Neural cell (in vitro differentiated cells): Measurements from ENCODE around the gene COMMD4. TPM values are rescaled to one million over a fixed set of nuclear protein-coding genes. Genes with fewer than 3 reads are reported as not detected.

Experiments used
- H2AFZ ChIP-seq: fragments of 200-600, 300-800 bp; sonication (generic), shearing (Covaris generic); 2 replicates; pipeline ENCODE4 v1.6.0; 2014; ENCODE audit warnings: low read depth, mild to moderate bottlenecking, antibody characterized with exemption, low read length, moderate library complexity
- H3F3A ChIP-seq: fragments of 200-600 bp; shearing (Covaris generic); 2 replicates; pipeline ENCODE4 v1.6.1; 2016; ENCODE audit warnings: mild to moderate bottlenecking, moderate library complexity, mixed read lengths, antibody characterized with exemption, low read length; ENCODE audit not compliant: insufficient read depth, poor library complexity, severe bottlenecking
- H3K27ac ChIP-seq: fragments of 200-600, 300-800 bp; sonication (generic), shearing (Covaris generic); 2 replicates; pipeline ENCODE4 v1.5.1; 2014; ENCODE audit warnings: mild to moderate bottlenecking, low read length, moderate library complexity
- H3K27me3 ChIP-seq: fragments of 300-800, 200-600 bp; sonication (generic), shearing (Covaris generic); 2 replicates; pipeline ENCODE4 v1.6.0; 2014; ENCODE audit warnings: mild to moderate bottlenecking, low read depth, low read length, moderate library complexity; ENCODE audit not compliant: insufficient read depth
- H3K36me3 ChIP-seq: fragments of 300-800, 200-600 bp; sonication (generic), shearing (Covaris generic); 2 replicates; pipeline ENCODE4 v1.5.1; 2014; ENCODE audit warnings: mild to moderate bottlenecking, antibody characterized with exemption, low read length, moderate library complexity; ENCODE audit not compliant: insufficient read depth
- H3K4me2 ChIP-seq: fragments of 300-800, 200-600 bp; sonication (generic), shearing (Covaris generic); 2 replicates; pipeline ENCODE4 v1.6.0; 2014; ENCODE audit warnings: mild to moderate bottlenecking, low read length
- H3K4me3 ChIP-seq: fragments of 300-800, 200-600 bp; sonication (generic), shearing (Covaris generic); 2 replicates; pipeline ENCODE4 v1.5.1; 2014; ENCODE audit warnings: mild to moderate bottlenecking, low read length, moderate library complexity
- H3K79me2 ChIP-seq: fragments of 200-600 bp; shearing (Covaris generic); replicated peaks from 2 replicates; pipeline ENCODE4 v1.6.0; 2014; ENCODE audit warnings: mild to moderate bottlenecking, low read length, moderate library complexity; ENCODE audit not compliant: insufficient read depth
- H3K9ac ChIP-seq: fragments of 300-800, 200-600 bp; sonication (generic), shearing (Covaris generic); 2 replicates; pipeline ENCODE4 v1.6.1; 2016; ENCODE audit warnings: mild to moderate bottlenecking, low read length, mixed read lengths
- H3K9me2 ChIP-seq: fragments of 200-600 bp; shearing (Covaris generic); 2 replicates; pipeline ENCODE4 v1.6.1; 2016; ENCODE audit warnings: mild to moderate bottlenecking, low read length, mixed read lengths; ENCODE audit not compliant: insufficient read depth
- H3K9me3 ChIP-seq: fragments of 200-600, 300-800 bp; sonication (generic), shearing (Covaris generic); 2 replicates; pipeline ENCODE4 v1.6.1; 2016; ENCODE audit warnings: mild to moderate bottlenecking, mixed run types, low read length, moderate library complexity, mixed read lengths
- H4K20me1 ChIP-seq: fragments of 200-600 bp; shearing (Covaris generic); 2 replicates; pipeline ENCODE4 v1.6.1; 2016; ENCODE audit warnings: mild to moderate bottlenecking, mixed run types; ENCODE audit not compliant: insufficient read depth
- CTCF ChIP-seq: fragments of 450-650 bp; IDR thresholded peaks from 2 replicates; pipeline ENCODE4 v1.5.1; 2014; ENCODE audit warnings: antibody characterized with exemption, mild to moderate bottlenecking, moderate library complexity; ENCODE audit not compliant: poor library complexity, severe bottlenecking
- EP300 ChIP-seq: fragments of 450-650 bp; conservative IDR thresholded peaks from 2 replicates; pipeline ENCODE4 v1.6.1; 2014; ENCODE audit warnings: antibody characterized with exemption, mild to moderate bottlenecking, moderate library complexity; ENCODE audit not compliant: poor library complexity, severe bottlenecking
- EZH2 ChIP-seq: fragments of 200-600, 300-800 bp; shearing (Covaris generic), sonication (generic); IDR thresholded peaks from 2 replicates; pipeline ENCODE4 v1.6.1; 2014; ENCODE audit warnings: antibody characterized with exemption, low read length, borderline replicate concordance, mild to moderate bottlenecking; ENCODE audit not compliant: insufficient read depth, poor library complexity, severe bottlenecking
- MXI1 ChIP-seq: fragments of 450-650 bp; conservative IDR thresholded peaks from 2 replicates; pipeline ENCODE4 v1.6.1; 2014; ENCODE audit warnings: antibody characterized with exemption, mild to moderate bottlenecking; ENCODE audit not compliant: poor library complexity, severe bottlenecking
- POLR2AphosphoS5 ChIP-seq: IDR thresholded peaks from 2 replicates; pipeline ENCODE4 v1.6.1; 2012
- RAD21 ChIP-seq: fragments of 450-650 bp; conservative IDR thresholded peaks from 2 replicates; pipeline ENCODE4 v1.6.1; 2014; ENCODE audit warnings: antibody characterized with exemption, mild to moderate bottlenecking, moderate library complexity
- REST ChIP-seq: IDR thresholded peaks from 2 replicates; pipeline ENCODE4 v1.6.1; 2012; ENCODE audit warnings: borderline replicate concordance
- SMC3 ChIP-seq: fragments of 450-650 bp; conservative IDR thresholded peaks from 2 replicates; pipeline ENCODE4 v1.6.1; 2014; ENCODE audit warnings: antibody characterized with exemption, mild to moderate bottlenecking, moderate library complexity; ENCODE audit not compliant: poor library complexity
- TAF1 ChIP-seq: IDR thresholded peaks from 2 replicates; pipeline ENCODE4 v1.6.1; 2012; ENCODE audit warnings: low read depth
- polyA plus RNA-seq: library from polyadenylated mRNA; depleted of rRNA; stranded (reverse); fragments of >200 nt; gene quantifications from 2 replicates; pipeline ENCODE4 v1.2.3, GENCODE V29; 2014

COMMD4 gene
- polyA plus RNA-seq, 1 donor from 2014 or later, result 103 TPM

GRCh38 chr15:75366163-75366562, 30.3 kb downstream of the COMMD4 start:
- H4K20me1 ChIP-seq, result no peaks in the 10 kb centered on the region
- H3K9ac ChIP-seq, result no peak overlapping the region
- H3K4me2 ChIP-seq, result no peak overlapping the region
- no peaks in the 10 kb centered on the region for H3K79me2 ChIP-seq
- no peaks in the 10 kb centered on the region for H3F3A ChIP-seq
- H3K4me3 ChIP-seq, result no peak overlapping the region
- H3K27me3 ChIP-seq, result no peaks in the 10 kb centered on the region
- no peak overlapping the region for H3K27ac ChIP-seq
- TF ChIP-seq SMC3, result no peak
- TF ChIP-seq REST, result no peak
- H3K9me3 ChIP-seq, result no peaks in the 10 kb centered on the region
- no peak overlapping the region for H2AFZ ChIP-seq
- no peaks in the 10 kb centered on the region for H3K9me2 ChIP-seq
- no peaks in the 10 kb centered on the region for H3K36me3 ChIP-seq

- no peak overlapping the region for H3K27ac ChIP-seq
- H4K20me1 ChIP-seq, result no peaks in the 10 kb centered on the region
- H3K27me3 ChIP-seq, result no peaks in the 10 kb centered on the region
- no peaks in the 10 kb centered on the region for H3F3A ChIP-seq
- no peak overlapping the region for H2AFZ ChIP-seq
- no peaks in the 10 kb centered on the region for H3K9me2 ChIP-seq
- TF ChIP-seq EP300 (no peak), TAF1 (no peak), SMC3 (no peak), REST (no peak), POLR2AphosphoS5 (no peak), CTCF (no peak), EZH2 (no peak), MXI1 (no peak), RAD21 (no peak)
- H3K79me2 ChIP-seq, result no peaks in the 10 kb centered on the region
- no peaks in the 10 kb centered on the region for H3K36me3 ChIP-seq
- H3K9me3 ChIP-seq, result no peaks in the 10 kb centered on the region
- H3K4me2 ChIP-seq, result no peak overlapping the region
- H3K4me3 ChIP-seq, result peak overlapping the region; percentile 97
- H3K9ac ChIP-seq, result no peak overlapping the region
Observed at GRCh38 chr15:75367006-75367405, 31.1 kb downstream of the COMMD4 start.
